SK-N-SH treated with all-trans-retinoic acid at 6 μM for 48 hours (cell line): ENCODE data around the gene TEAD1.

Source experiments
- ATAC-seq: fragments of 200-7000 bp; cut with Tn5 transposase; 3 replicates; pipeline ENCODE4 v1.9.1; 2020; ENCODE audit warnings: mild to moderate bottlenecking, moderate library complexity
- ARNTL ChIP-seq: fragments of 450-650 bp; formaldehyde crosslinking; IDR thresholded peaks from 2 replicates; pipeline ENCODE4 v1.5.0; 2020; ENCODE audit warnings: low read depth, mild to moderate bottlenecking, moderate library complexity, borderline replicate concordance
- BACH2 ChIP-seq: fragments of 250-450 bp; sonication (Bioruptor Pico); IDR thresholded peaks from 2 replicates; pipeline ENCODE4 v1.9.0; 2021; ENCODE audit warnings: mild to moderate bottlenecking, borderline replicate concordance
- CSDC2 ChIP-seq: fragments of 250-450 bp; sonication (Bioruptor Pico); IDR thresholded peaks from 2 replicates; pipeline ENCODE4 v1.5.0; 2020; ENCODE audit warnings: mild to moderate bottlenecking, moderate library complexity
- ESRRG ChIP-seq: fragments of 250-450 bp; sonication (Bioruptor Pico); IDR thresholded peaks from 2 replicates; pipeline ENCODE4 v1.6.1; 2021; ENCODE audit warnings: mild to moderate bottlenecking
- GLIS3 ChIP-seq: fragments of 250-450 bp; sonication (Bioruptor Pico); IDR thresholded peaks from 2 replicates; pipeline ENCODE4 v1.5.0; 2020; ENCODE audit warnings: mild to moderate bottlenecking, moderate library complexity
- OSR1 ChIP-seq: fragments of 250-450 bp; sonication (Bioruptor Pico); IDR thresholded peaks from 2 replicates; pipeline ENCODE4 v1.8.0; 2022; ENCODE audit warnings: moderate library complexity, mild to moderate bottlenecking, inconsistent platforms
- PPARA ChIP-seq: fragments of 250-450 bp; sonication (Bioruptor Pico); IDR thresholded peaks from 2 replicates; pipeline ENCODE4 v1.5.0; 2020; ENCODE audit warnings: mild to moderate bottlenecking, borderline replicate concordance
- RARB ChIP-seq: fragments of 250-450 bp; sonication (Bioruptor Pico); IDR thresholded peaks from 2 replicates; pipeline ENCODE4 v1.8.0; 2021; ENCODE audit warnings: mild to moderate bottlenecking, moderate library complexity
- TCF4 ChIP-seq: fragments of 250-450 bp; sonication (Bioruptor Pico); IDR thresholded peaks from 2 replicates; pipeline ENCODE4 v1.8.0; 2021; ENCODE audit warnings: mild to moderate bottlenecking, moderate library complexity, borderline replicate concordance
- TOX ChIP-seq: fragments of 250-450 bp; sonication (Bioruptor Pico); IDR thresholded peaks from 2 replicates; pipeline ENCODE4 v1.8.0; 2021; ENCODE audit warnings: mild to moderate bottlenecking, moderate library complexity, borderline replicate concordance
- ZC3H10 ChIP-seq: fragments of 250-450 bp; sonication (Bioruptor Pico); IDR thresholded peaks from 2 replicates; pipeline ENCODE4 v1.5.1; 2021; ENCODE audit warnings: mild to moderate bottlenecking, moderate library complexity
- ZFP30 ChIP-seq: fragments of 450-650 bp; formaldehyde crosslinking; IDR thresholded peaks from 2 replicates; pipeline ENCODE4 v1.5.0; 2022; ENCODE audit warnings: mild to moderate bottlenecking, moderate library complexity
- ZNF565 ChIP-seq: fragments of 450-650 bp; formaldehyde crosslinking; conservative IDR thresholded peaks from 2 replicates; pipeline ENCODE4 v1.5.0; 2020; ENCODE audit warnings: low read depth, mild to moderate bottlenecking, moderate library complexity
- ZNF70 ChIP-seq: fragments of 450-650 bp; formaldehyde crosslinking; IDR thresholded peaks from 2 replicates; pipeline ENCODE4 v1.5.0; 2020; ENCODE audit warnings: mild to moderate bottlenecking, moderate library complexity
- ZNF8 ChIP-seq: fragments of 450-650 bp; formaldehyde crosslinking; IDR thresholded peaks from 2 replicates; pipeline ENCODE4 v1.5.0; 2020; ENCODE audit warnings: mild to moderate bottlenecking, moderate library complexity
- TF ChIP-seq, protein P1 (sequence below): fragments of 250-450 bp; sonication (Bioruptor Pico); IDR thresholded peaks from 2 replicates; pipeline ENCODE4 v1.8.0; 2020; ENCODE audit warnings: mild to moderate bottlenecking, moderate library complexity, borderline replicate concordance
- TF ChIP-seq, protein P2 (sequence below): fragments of 250-450 bp; sonication (Bioruptor Pico); IDR thresholded peaks from 2 replicates; pipeline ENCODE4 v1.5.1; 2021; ENCODE audit warnings: mild to moderate bottlenecking, moderate library complexity
- TF ChIP-seq, protein P3 (sequence below): fragments of 250-450 bp; sonication (Bioruptor Pico); IDR thresholded peaks from 2 replicates; pipeline ENCODE4 v1.8.0; 2021; ENCODE audit warnings: low read depth, mild to moderate bottlenecking, moderate library complexity, borderline replicate concordance

TEAD1 gene

GRCh38 chr11:12989428-12990161, 315.4 kb downstream of the TEAD1 start:
- TF ChIP-seq, protein P1, sequence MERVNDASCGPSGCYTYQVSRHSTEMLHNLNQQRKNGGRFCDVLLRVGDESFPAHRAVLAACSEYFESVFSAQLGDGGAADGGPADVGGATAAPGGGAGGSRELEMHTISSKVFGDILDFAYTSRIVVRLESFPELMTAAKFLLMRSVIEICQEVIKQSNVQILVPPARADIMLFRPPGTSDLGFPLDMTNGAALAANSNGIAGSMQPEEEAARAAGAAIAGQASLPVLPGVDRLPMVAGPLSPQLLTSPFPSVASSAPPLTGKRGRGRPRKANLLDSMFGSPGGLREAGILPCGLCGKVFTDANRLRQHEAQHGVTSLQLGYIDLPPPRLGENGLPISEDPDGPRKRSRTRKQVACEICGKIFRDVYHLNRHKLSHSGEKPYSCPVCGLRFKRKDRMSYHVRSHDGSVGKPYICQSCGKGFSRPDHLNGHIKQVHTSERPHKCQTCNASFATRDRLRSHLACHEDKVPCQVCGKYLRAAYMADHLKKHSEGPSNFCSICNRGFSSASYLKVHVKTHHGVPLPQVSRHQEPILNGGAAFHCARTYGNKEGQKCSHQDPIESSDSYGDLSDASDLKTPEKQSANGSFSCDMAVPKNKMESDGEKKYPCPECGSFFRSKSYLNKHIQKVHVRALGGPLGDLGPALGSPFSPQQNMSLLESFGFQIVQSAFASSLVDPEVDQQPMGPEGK (CRISPR knock-in tag) = no peak
- TF ChIP-seq ZC3H10 (CRISPR knock-in tag) = no peak
- TF ChIP-seq, all 23 proteins: peak for 0
- ATAC-seq = no peak

DNA sequence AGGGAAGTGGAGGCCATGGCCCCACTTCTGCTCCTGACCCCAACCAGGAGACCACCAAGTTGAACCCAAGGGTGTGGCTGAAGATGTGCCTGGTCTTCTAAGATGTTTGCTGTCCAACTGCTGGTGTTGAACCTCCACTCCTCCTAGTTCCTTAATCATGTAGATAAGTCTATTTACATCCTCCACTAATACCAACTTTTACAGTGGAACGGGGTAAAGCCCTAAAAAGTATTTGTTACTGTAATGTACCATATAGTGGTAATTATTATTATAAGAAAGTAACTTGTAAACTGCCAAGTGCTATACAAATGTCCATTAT, 315.9 kb downstream of the TEAD1 start:
- ATAC-seq = no peak
- TF ChIP-seq, protein P1 (CRISPR knock-in tag) = no peak
- no peak for TF ChIP-seq RARB (CRISPR knock-in tag)
- TF ChIP-seq, protein P2, sequence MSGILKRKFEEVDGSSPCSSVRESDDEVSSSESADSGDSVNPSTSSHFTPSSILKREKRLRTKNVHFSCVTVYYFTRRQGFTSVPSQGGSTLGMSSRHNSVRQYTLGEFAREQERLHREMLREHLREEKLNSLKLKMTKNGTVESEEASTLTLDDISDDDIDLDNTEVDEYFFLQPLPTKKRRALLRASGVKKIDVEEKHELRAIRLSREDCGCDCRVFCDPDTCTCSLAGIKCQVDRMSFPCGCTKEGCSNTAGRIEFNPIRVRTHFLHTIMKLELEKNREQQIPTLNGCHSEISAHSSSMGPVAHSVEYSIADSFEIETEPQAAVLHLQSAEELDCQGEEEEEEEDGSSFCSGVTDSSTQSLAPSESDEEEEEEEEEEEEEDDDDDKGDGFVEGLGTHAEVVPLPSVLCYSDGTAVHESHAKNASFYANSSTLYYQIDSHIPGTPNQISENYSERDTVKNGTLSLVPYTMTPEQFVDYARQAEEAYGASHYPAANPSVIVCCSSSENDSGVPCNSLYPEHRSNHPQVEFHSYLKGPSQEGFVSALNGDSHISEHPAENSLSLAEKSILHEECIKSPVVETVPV (CRISPR knock-in tag) = no peak
- TF ChIP-seq, protein P3, sequence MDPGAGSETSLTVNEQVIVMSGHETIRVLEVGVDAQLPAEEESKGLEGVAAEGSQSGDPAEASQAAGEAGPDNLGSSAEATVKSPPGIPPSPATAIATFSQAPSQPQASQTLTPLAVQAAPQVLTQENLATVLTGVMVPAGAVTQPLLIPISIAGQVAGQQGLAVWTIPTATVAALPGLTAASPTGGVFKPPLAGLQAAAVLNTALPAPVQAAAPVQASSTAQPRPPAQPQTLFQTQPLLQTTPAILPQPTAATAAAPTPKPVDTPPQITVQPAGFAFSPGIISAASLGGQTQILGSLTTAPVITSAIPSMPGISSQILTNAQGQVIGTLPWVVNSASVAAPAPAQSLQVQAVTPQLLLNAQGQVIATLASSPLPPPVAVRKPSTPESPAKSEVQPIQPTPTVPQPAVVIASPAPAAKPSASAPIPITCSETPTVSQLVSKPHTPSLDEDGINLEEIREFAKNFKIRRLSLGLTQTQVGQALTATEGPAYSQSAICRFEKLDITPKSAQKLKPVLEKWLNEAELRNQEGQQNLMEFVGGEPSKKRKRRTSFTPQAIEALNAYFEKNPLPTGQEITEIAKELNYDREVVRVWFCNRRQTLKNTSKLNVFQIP (CRISPR knock-in tag) = no peak
- no peak for TF ChIP-seq GLIS3 (CRISPR knock-in tag)
- TF ChIP-seq TCF4 (CRISPR knock-in tag) = no peak
- no peak for TF ChIP-seq ZFP30
- TF ChIP-seq ZNF70 (CRISPR knock-in tag) = no peak
- no peak for TF ChIP-seq ZNF8 (CRISPR knock-in tag)
- TF ChIP-seq ARNTL (CRISPR knock-in tag) = no peak
- TF ChIP-seq OSR1 (CRISPR knock-in tag) = no peak
- TF ChIP-seq BACH2 (CRISPR knock-in tag) = no peak
- TF ChIP-seq TOX (CRISPR knock-in tag) = no peak
- TF ChIP-seq ZNF565 (CRISPR knock-in tag) = no peak
- TF ChIP-seq CSDC2 (CRISPR knock-in tag) = no peak
- TF ChIP-seq PPARA (CRISPR knock-in tag) = no peak

- no peak for TF ChIP-seq ARNTL (CRISPR knock-in tag)
- no peak for TF ChIP-seq ESRRG (CRISPR knock-in tag)
- no peak for TF ChIP-seq RARB (CRISPR knock-in tag)
- no peak for TF ChIP-seq ZC3H10 (CRISPR knock-in tag)
- TF ChIP-seq ZNF70 (CRISPR knock-in tag) = no peak
- TF ChIP-seq PPARA (CRISPR knock-in tag) = no peak
- no peak for TF ChIP-seq ZFP30
- no peak for ATAC-seq
Measured at GRCh38 chr11:12991426-12991825, 317.2 kb downstream of the TEAD1 start.

GRCh38 chr11:12993626-12994025, 319.4 kb downstream of the TEAD1 start:
- no peak for ATAC-seq

More at GRCh38 chr11:12993626-12994025, 319.4 kb downstream of the TEAD1 start:
- no peak for TF ChIP-seq TOX (CRISPR knock-in tag)
- TF ChIP-seq, all 23 proteins: peak for 0
